Myocyte (in vitro differentiated cells): ENCODE data around the gene CHST6. TPM values are rescaled to one million over a fixed set of nuclear protein-coding genes. Genes with fewer than 3 reads are reported as not detected.
A peak's percentile ranks its signal among the peaks of the same experiment; 100 is the strongest.
"Not testable (repeated sequence)": the region's sequence is repeated elsewhere in the genome, so short reads cannot be mapped to it uniquely, and the experiment has no call there.

Source experiments
- DNase-seq: peaks from one replicate; pipeline ENCODE4 v3.0.0-alpha.2; 2012; ENCODE audit warnings: low read depth
- total RNA-seq: library from RNA; depleted of rRNA; stranded (reverse); fragments of >200 nt; gene quantifications from 2 replicates; pipeline ENCODE4 v1.2.3, GENCODE V29; 2014

Gene CHST6
- total RNA-seq, 1 donor from 2014 or later = 0.29 TPM

DNA sequence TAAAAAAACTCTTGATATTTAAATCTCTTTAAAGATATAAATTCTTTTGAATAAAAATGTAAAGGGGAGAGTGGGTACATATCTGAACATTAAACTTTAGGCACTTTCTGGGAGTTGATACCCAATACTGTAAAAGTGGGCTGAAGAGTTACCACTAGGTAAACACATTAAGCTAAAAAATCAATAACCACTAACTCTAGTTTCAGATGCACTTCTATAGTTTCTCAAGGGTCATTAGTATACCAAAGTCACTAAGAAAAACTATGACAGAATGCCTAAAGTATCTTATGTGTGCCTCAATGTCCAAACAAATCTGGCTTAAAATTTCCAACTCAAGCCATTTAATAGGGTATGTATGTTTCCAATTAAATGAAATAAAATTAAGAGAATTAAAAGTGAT is 48.8 kb downstream of the CHST6 start:
- DNase-seq = no peak

- no peak for DNase-seq
Observed at GRCh38 chr16:75445298-75445697, 49.9 kb downstream of the CHST6 start.

- DNase-seq = no peak
Observed at GRCh38 chr16:75443298-75443697, 51.9 kb downstream of the CHST6 start.

- DNase-seq = peak; percentile 92
Observed at GRCh38 chr16:75433732-75434413, 61.4 kb downstream of the CHST6 start.

- peak; percentile 96 for DNase-seq
Observed at GRCh38 chr16:75432828-75433731, 62.2 kb downstream of the CHST6 start, which contains the start of gene CFDP1. Gene CFDP1 (minus strand): TSS chr16:75433503. CDS start chr16:75433352, 151 bp downstream.

- DNase-seq = no peak
Observed at GRCh38 chr16:75429621-75430403, 65.4 kb downstream of the CHST6 start.

- DNase-seq = not testable (repeated sequence)
Observed at GRCh38 chr16:75426524-75426923, 68.7 kb downstream of the CHST6 start.

- not testable (repeated sequence) for DNase-seq
Observed at GRCh38 chr16:75424105-75424762, 71.0 kb downstream of the CHST6 start.

- peak; percentile 64 for DNase-seq
Observed at GRCh38 chr16:75423723-75424104, 71.5 kb downstream of the CHST6 start.

Other genes with a start within 250 kb of the CHST6 start
- gene BCAR1, start 243.8 kb downstream of the CHST6 start, total RNA-seq = 104 and 128 TPM in 2 replicates
- gene CFDP1, start 61.9 kb downstream of the CHST6 start, total RNA-seq = 55.5 and 61.6 TPM in 2 replicates
- 8.2 and 15.0 TPM in 2 replicates for gene TMEM170A, start 30.8 kb downstream of the CHST6 start, total RNA-seq
- gene CHST5, start 40.7 kb upstream of the CHST6 start, total RNA-seq = not detected in 2 replicates
- 10.4 and 10.6 TPM in 2 replicates for gene TMEM231, start 60.8 kb upstream of the CHST6 start, total RNA-seq
- gene GABARAPL2, start 70.9 kb upstream of the CHST6 start, total RNA-seq = 94.1 and 105 TPM in 2 replicates
- 28.9 and 33.4 TPM in 2 replicates for gene ADAT1, start 127.8 kb upstream of the CHST6 start, total RNA-seq
- gene KARS1, start 152.2 kb upstream of the CHST6 start, total RNA-seq = 174 and 179 TPM in 2 replicates
- 106 and 111 TPM in 2 replicates for gene TERF2IP, start 152.3 kb upstream of the CHST6 start, total RNA-seq
- not detected in 2 replicates for gene CPHXL2, start 181.6 kb upstream of the CHST6 start, total RNA-seq
- gene DUXB, start 206.0 kb upstream of the CHST6 start, total RNA-seq = not detected in 2 replicates
- gene CPHXL, start 231.0 kb upstream of the CHST6 start, total RNA-seq = 0.47 TPM in 1 of 2 replicates, not detected in the other